HFF-Myc (cell line): ENCODE results near the gene ZSCAN1.
"Not testable (repeated sequence)": the region's sequence is repeated elsewhere in the genome, so short reads cannot be mapped to it uniquely, and the experiment has no call there.

Experiments used
- DNase-seq: peaks from one replicate; pipeline ENCODE4 v3.0.0-alpha.2; 2011; ENCODE audit warnings: low read depth; ENCODE audit errors: extremely low read depth
- H3K4me3 ChIP-seq: replicated peaks from 2 replicates; pipeline ENCODE4 v1.5.1; 2011; ENCODE audit warnings: low read depth, mild to moderate bottlenecking, control low read depth, low read length
- CTCF ChIP-seq: IDR thresholded peaks from 2 replicates; pipeline ENCODE4 v1.5.1; 2012; ENCODE audit warnings: mild to moderate bottlenecking, low read depth, low read length, control low read depth; ENCODE audit errors: missing control alignments

ZSCAN1 gene

DNA sequence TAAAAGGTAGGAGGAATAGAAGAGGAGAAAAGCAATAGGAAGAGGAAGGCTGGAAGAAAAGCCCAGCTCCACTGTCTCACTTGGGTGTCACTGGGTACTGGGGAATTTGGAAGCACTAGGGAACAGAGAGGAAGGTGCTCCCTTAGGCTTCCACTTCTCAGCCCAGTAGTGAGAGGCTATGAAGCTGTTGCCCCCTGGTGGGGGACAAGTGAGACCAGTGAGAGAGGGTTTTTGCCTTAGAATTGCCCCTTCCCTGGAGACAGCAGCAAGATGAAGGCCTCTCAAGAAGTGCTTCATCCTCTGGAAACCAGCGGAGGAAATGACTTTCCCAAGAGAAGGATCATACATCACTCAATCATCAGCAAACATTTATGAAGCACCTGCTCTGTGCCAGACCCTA, 26.5 kb upstream of the ZSCAN1 start:
- peak; percentile 11 for TF ChIP-seq CTCF
- DNase-seq, result no peak
- H3K4me3 ChIP-seq, result no peak overlapping the region

DNA sequence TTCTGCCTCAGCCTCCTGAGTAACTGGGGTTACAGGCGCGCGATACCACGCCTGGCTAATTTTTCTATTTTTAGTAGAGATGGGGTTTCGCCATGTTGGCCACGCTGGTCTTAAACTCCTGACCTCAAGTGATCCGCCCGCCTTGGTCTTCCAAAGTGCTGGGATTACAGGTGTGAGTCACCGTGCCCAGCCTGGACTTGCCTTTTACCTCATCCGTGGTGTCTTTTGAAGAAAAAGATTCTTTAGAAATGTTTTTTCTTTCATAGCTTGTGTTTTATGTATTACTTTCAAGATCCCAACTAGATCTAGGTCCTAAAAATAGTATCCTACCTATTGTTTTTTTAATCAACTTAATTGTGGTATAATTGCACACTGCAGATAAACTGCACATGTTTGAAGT, 24.9 kb upstream of the ZSCAN1 start:
- H3K4me3 ChIP-seq, DNase-seq: not testable (repeated sequence)

GRCh38 chr19:58009301-58009665, 24.5 kb upstream of the ZSCAN1 start:
- peak overlapping the region; percentile 33 for H3K4me3 ChIP-seq
- TF ChIP-seq CTCF, result no peak
- no peak for DNase-seq

DNA sequence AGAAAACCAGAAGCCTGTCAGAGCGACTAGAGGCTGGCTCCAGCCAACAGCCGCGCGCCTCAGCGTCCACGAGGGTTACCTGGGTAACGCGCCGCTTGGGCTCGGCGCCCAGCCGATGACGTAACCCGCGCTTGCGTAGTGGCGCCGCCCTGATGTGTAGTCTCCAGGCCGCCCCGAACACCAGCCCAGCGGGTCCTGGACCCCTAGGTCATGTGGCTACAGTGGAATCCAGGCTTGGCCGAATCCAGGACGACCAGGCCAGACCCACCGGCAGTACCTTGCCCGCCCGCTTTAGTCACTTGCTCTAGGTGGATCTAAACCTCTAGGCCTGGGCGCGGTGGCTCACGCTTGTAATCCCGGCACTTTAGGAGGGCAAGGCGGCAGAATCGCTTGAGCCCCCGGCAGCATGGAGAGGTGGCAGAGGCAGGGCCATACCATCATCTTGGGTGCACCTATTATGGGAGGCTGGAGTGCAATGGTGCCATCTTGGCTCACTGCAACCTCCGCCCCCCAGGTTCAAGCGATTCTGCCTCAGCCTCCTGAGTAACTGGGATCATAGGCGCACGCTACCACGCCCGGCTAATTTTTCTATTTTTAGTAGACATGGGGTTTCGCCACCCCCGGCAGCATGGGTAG, 24.0 kb upstream of the ZSCAN1 start:
- peak; percentile 37 for DNase-seq
- H3K4me3 ChIP-seq, result peak overlapping the region; percentile 33
- TF ChIP-seq CTCF, result no peak

DNA sequence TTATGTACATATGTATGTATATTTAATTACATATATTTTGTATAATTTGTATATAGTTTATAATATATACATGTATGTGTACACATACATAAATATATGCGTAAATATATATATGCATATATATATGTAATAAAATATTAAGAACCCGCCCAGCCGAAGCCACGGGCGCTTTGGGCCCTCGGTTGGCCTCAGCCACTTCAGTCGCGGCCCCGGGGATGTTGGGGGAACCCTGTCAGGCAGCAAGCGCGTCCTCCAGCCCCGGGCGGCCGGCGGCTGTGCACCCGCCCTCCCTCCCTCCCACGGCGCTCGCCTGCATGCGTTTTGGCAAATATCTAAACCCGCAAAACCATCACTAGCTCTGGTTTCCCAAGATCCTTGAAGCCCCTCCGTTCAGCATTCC, 23.3 kb upstream of the ZSCAN1 start:
- H3K4me3 ChIP-seq, result no peak overlapping the region
- no peak for DNase-seq
- TF ChIP-seq CTCF, result no peak

- TF ChIP-seq CTCF, result no peak
- no peak for DNase-seq
- H3K4me3 ChIP-seq, result no peak overlapping the region
Observed at GRCh38 chr19:58014141-58014540, 19.7 kb upstream of the ZSCAN1 start.

DNA sequence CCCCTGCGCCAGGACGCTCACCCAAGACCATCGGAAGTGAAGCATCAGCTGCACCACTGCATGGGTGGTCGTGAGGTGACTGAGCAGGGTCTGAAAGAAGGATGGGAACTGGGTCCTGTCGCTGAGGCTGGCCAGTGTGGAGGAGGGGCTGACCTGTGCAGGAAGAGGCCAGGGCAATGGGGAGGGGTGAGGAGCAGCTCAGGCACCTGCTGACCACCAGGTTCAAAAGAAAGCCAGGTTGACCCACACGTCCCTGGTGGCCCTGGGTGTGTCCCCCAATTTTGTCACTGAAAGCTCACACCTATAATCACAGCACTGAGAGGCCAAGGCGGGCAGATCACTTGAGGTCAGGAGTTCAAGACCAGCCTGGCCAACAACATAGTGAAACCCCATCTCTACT, 13.7 kb upstream of the ZSCAN1 start:
- no peak overlapping the region for H3K4me3 ChIP-seq
- no peak for DNase-seq
- TF ChIP-seq CTCF, result no peak
